Thyroid gland (tissue), 4 donors: Measurements from ENCODE around the gene KRIT1.

Source experiments
- CTCF ChIP-seq, 6 experiments: fragments of 200-600 bp in 3 of 6; fragments of 450-650 bp in 3 of 6; sonication (generic) in 3 of 6; IDR thresholded peaks; one replicate each; pipeline ENCODE4 v1.5.1; 2016 to 2019; ENCODE audit warnings: antibody characterized with exemption in 6 of 6, mild to moderate bottlenecking in 2 of 6, inconsistent platforms in 1 of 6, moderate library complexity in 1 of 6
- POLR2A ChIP-seq, 2 donors: fragments of 450-650 bp; IDR thresholded peaks; one replicate each; pipeline ENCODE4 v1.6.1; 2017; ENCODE audit warnings: antibody characterized with exemption in 2 of 2, mild to moderate bottlenecking in 2 of 2, moderate library complexity in 1 of 2

GRCh38 chr7:92255308-92255707 is 9.6 kb upstream of the KRIT1 start:
- TF ChIP-seq POLR2A (IDR thresholded peaks at IDR 0.05) (no peak), CTCF (IDR thresholded peaks at IDR 0.05) (no peak)
